Activated CD8-positive, alpha-beta memory T cell treated with anti-CD3 and anti-CD28 coated beads for 1 hour (primary cell): ENCODE results near the gene LZTS3.
"Not testable (repeated sequence)": the region's sequence is repeated elsewhere in the genome, so short reads cannot be mapped to it uniquely, and the experiment has no call there.

Source experiments
- DNase-seq, 2 donors: peaks; one replicate each; pipeline ENCODE4 v3.0.0-alpha.2; 2020; ENCODE audit warnings: low read depth in 1 of 2; ENCODE audit errors: extremely low read depth in 1 of 2

LZTS3 gene

DNA sequence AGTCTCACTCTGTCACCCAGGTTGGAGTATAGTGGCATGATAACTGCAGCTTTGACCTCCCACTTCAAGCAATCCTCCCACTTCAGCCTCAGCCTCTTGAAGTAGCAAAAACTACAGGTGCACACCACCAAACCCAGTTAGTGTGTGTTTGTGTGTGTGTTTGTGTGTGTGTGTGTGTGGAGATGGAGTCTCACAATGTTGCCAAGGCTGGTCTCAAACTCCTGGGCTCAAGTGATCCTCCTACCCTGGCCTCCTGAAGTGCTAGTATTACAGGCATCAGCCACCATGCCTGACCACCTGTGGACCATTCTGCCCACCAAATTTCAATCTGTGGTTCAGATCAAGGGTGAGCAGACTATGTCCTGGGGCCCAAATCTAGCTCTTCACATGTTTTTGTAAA, 22.4 kb downstream of the LZTS3 start:
- DNase-seq = no peak

DNA sequence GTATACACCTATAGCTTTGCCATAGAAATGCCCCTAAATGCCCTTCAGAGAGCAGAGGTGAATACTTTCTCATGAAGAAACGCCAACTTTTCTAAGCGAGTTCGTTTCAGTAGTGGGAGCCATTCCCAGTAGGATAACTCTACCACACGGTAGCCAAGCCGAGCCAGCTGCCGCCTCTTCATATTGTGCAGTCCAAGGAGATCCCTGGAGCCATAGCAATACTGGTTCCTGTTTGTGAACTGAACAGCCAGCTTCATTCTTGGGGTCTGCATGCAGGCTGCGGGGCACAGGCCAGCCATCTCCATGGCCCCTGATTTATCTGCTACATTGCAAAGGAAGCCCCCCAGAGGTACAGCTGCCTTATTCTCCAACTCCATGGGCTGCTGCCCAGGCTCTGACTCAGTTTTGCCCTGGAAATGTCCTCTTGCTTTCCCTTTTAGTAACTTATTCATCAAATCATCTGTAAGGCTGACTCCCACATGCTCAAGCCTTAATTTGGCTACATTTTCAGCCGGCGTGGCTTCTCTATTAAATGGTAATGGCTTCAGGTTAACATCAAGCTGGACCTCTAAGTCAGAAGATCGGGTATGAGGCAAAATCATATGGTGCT, 26.5 kb downstream of the LZTS3 start:
- no peak for DNase-seq

GRCh38 chr20:3141757-3142156, 31.6 kb downstream of the LZTS3 start:
- DNase-seq = no peak

- DNase-seq = no peak
Observed at GRCh38 chr20:3137492-3137891, 35.9 kb downstream of the LZTS3 start.

DNA sequence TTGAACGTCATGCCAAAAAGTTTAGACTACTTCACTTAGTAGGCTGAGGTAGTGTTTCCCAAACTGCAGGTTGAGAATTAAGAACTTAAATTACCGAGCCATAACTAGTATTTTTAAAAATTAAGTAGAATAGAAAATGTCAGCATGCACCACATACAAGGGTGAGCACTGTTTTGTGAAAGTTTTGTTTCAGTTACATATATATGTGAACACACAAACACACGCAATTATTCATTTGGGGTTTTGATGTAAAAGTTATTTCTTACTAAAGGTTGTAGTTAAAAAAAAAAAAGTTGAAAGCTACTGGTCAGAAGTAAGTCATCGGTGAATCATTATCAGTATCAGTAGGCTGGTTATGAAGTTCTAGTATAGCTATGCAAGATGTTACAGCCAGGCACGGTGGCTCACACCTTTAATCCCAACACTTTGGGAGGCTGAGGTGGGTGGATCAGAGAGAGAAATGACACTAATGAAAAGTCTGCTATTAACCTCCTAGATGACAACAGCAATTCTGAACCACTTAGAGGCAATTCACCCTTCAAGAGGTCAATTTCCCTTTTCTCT, 37.8 kb downstream of the LZTS3 start:
- no peak for DNase-seq

- DNase-seq = no peak
Observed at GRCh38 chr20:3134151-3134550, 39.2 kb downstream of the LZTS3 start.

- DNase-seq = no peak
Observed at GRCh38 chr20:3133155-3133554, 40.2 kb downstream of the LZTS3 start.

DNA sequence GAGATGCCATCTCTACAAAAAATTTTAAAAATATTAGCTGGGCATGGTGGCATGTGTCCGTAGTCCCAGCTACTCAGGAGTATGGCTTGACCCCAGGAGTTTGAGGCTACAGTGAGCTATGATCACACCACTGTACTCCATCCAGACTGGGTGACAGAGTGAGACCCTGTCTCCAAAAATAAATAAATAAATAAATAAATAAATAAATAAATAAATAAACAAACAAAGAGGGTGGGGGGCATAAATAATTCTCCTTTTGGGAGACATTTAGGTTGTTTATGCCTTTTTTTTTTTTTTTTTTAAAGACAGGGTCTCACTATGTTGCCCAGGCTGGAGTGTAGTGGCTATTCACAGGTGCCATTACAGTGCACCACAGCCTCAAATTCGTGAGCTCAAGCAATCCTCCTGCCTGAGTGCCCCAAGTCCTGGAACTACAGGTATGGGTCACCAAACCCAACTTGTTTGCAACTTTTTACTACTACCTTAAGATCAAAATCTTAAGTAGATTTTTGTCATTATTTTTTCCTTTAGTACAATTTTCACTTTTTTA, 43.2 kb downstream of the LZTS3 start:
- no peak for DNase-seq

GRCh38 chr20:3129094-3129493, 44.3 kb downstream of the LZTS3 start:
- no peak for DNase-seq

DNA sequence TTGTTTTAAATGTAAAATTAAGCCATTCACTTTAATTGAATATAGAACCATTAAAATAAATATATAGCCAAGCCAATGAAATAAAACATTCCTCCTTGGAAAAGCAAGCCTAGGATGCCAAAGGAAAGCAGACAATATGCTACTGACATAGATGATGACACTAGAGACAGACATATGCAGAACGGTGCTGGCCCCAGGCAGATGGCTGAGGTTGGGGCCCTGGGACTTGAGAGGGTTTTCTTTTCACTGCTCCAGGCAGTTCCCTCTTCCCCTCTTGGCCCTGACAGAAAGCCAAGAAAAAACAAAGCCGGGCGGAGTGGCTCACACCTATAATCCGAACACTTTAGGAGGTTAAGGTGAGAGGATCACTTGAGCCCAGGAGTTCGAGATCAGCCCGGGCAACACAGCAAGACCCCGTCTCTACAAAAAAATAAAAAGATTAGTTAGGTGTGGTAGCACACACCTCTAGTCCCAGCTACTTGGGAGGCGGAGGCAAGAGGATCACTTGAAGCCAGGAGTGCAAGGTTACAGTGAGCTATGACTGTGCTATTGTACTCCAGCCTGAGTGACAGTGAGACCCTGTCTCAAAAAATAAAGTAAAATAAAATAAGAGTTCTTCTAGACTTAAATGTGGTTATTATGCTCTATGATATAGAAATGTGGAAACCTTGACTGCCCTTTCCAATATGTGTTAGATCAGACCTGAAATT, 44.9 kb downstream of the LZTS3 start:
- DNase-seq = no peak

DNA sequence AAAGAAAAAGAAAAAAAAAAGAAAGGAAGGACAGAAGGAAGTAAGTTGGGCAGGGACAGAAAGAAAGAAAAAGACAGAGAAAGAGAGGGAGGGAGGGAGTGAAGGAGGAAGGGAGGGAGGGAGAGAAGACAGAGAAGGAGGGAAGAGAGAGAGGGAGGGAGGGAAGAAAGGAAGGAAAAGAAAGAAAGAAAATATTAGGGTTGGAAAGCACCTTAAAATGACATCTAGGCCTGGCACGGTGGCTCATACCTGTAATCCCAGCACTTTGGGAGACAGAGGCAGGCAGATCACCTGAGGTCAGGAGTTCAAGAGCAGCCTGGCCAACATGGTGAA, 46.9 kb downstream of the LZTS3 start:
- DNase-seq = no peak

DNA sequence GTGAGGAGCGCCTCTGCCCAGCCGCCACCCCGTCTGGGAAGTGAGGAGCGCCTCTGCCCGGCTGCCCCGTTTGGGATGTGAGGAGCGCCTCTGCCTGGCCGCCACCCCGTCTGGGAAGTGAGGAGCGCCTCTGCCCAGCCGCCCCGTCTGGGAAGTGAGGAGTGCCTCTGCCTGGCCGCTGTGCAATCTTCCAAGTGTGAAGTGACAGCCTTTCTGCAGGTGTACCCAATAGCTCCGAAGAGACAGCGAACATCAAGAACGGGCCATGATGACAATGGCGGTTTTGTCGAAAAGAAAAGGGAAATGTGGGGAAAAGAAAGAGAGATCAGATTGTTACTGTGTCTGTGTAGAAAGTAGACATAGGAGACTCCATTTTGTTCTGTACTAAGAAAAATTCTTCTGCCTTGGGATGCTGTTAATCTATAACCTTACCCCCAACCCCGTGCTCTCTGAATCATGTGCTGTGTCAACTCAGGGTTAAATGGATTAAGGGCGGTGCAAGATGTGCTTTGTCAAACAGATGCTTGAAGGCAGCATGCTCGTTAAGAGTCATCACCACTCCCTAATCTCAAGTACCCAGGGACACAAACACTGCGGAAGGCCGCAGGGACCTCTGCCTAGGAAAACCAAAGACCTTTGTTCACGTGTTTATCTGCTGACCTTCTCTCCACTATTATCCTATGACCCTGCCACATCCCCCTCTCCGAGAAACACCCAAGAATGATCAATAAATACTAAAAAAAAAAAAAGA, 47.4 kb downstream of the LZTS3 start:
- DNase-seq = not testable (repeated sequence)

GRCh38 chr20:3124773-3125560, 48.4 kb downstream of the LZTS3 start:
- not testable (repeated sequence) for DNase-seq

GRCh38 chr20:3124163-3124562, 49.2 kb downstream of the LZTS3 start:
- not testable (repeated sequence) for DNase-seq

DNA sequence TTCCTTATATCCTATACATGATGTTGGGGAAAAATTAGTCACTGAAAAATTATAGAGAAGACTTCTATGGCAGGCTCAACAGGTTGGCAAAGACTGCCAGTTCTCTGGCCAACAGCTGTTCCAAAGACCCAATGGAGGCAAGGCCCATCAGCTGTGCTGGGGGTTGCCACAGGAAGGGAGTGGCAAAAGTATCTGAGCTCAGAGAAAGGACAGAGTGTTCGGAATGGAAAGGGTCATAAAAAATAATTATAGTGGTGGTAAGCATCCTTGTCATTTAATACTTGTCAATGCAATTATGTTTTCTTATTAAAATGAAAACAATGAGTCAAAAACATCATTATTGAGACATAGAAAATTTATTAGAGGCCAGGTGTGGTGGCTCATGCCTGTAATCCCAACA, 49.8 kb downstream of the LZTS3 start:
- DNase-seq = no peak

DNA sequence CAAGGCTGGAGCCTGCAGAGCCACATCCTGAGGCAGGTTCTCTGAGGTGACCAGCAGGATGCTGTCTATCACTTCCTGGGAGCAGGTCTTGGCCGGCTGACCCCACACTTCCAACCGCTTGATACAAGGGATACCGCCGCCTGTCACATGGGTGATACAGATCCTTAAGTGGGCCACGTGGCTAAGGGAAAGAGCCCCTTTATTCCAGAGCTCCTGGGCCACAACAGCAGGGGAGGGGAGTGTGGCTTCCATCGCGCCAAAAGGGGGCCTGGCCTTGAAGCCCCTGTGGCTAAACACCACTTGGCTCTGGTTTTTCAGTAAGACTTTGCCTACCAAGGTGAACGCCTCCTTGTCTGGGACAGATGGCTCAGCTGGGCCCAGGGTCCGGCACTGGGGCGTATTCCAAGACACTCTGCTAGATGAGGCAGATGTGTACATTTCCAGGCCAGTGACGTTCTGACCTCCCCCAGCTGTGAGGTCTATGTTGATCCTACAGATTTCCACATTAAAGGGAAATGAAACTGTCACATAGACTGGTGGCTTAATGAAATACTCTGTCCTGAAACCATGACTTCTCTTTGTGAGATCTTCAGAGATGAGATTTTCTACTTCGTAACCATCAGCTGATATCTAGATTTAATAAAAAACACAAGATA, 51.3 kb downstream of the LZTS3 start:
- no peak for DNase-seq

DNA sequence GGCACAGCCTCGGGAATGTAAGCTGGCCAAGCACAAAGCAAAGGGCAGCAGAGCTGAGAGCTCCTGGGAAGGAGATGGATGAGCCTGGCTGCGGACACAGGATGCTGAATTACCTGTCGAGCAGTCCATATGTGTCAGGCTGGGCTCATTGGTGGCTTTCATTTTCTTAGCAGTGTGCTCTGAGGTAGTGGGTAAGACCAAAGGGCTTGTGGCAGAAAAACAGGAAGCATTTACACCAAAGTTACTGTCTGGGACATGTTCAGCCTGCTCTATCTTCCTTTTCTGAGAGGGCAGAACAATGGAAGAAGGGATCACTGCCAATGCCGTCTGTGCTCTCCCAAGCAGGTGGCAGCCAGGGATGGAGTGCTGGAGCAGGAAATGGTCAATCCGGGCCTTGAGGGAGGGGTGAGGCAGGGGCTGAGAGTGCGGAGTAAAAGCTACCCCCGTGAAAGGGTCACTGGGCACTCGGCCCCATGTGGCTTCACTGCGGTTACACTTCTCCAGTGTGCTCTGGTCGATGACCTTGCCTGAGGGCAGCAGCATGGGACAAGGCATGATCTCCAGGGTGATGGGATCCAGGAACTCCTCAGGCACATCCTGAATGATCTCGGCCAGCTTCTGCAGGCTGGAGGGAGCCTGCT, 52.0 kb downstream of the LZTS3 start:
- no peak for DNase-seq

GRCh38 chr20:3119044-3119443, 54.3 kb downstream of the LZTS3 start:
- no peak for DNase-seq

GRCh38 chr20:3117839-3118379, 55.4 kb downstream of the LZTS3 start:
- not testable (repeated sequence) for DNase-seq

- no peak for DNase-seq
Observed at GRCh38 chr20:3116341-3116740, 57.0 kb downstream of the LZTS3 start.
